ENCODE data around the gene MPP3. TPM values are rescaled to one million over a fixed set of nuclear protein-coding genes. Genes with fewer than 3 reads are reported as not detected.

MPP3 gene
- total and polyA plus RNA-seq, 2 of the 4 experiments (the other 2 are of a cell fraction): 5.7 to 11.9 TPM

DNA sequence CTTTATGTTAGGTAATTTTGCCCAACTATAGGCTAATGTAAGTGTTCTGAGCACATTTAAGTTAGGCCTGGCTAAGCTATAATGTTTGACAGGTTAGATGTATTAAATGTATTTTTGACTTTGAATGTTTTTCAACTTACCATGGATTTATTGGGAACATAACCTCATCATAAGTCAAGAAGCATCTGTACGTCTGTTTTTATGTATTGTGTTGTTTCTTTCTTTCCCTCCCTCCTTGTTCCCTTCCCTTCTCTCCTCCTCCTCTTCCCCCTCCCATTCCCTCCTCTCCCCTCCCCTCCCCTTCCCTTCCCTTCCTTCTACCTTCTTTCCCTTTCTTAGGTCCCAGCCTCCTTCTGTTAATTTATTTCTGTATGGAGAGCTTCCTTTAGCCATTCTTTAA is 43.5 kb downstream of the MPP3 start:
- Histone ChIP-seq H3K27ac (ENCODE audit: insufficient read depth, low read length) (no peak overlapping the region), H3K4me2 (ENCODE audit: low read depth, low read length) (no peak overlapping the region), H2BK120ac (ENCODE audit: low read depth, low read length) (no peak overlapping the region), H4K5ac (ENCODE audit: low read depth, low read length) (no peak overlapping the region), H3K4ac (ENCODE audit: low read depth, low read length) (no peak overlapping the region), H2BK5ac (ENCODE audit: low read depth, low read length, poor library complexity, severe bottlenecking) (no peak overlapping the region), H3K9me1 (ENCODE audit: insufficient read depth, low read length) (peaks cover 4% of the 10 kb centered on the region), H3K18ac (ENCODE audit: low read depth, low read length) (no peak overlapping the region), H3K23ac (ENCODE audit: low read depth, low read length) (no peak overlapping the region), H3K14ac (replicated peaks; ENCODE audit: low read depth, low read length) (no peak overlapping the region), H3K79me1 (ENCODE audit: low read depth in 1 of 2, low read length in 2 of 2) (no peaks in the 10 kb centered on the region), H3K36me3 (ENCODE audit: control insufficient read depth, insufficient read depth, low read length) (no peaks in the 10 kb centered on the region), H3K9me3 (ENCODE audit: control insufficient read depth, insufficient read depth, low read length) (no peaks in the 10 kb centered on the region), H4K20me1 (ENCODE audit: insufficient read depth, low read length) (no peaks in the 10 kb centered on the region; the same call in 1 of the 2 replicates), H4K91ac (ENCODE audit: insufficient read depth, low read depth, low read length) (no peak overlapping the region), H2AK5ac (ENCODE audit: low read depth, low read length) (no peak overlapping the region), H3K27me3 (ENCODE audit: control insufficient read depth, insufficient read depth, low read length) (no peaks in the 10 kb centered on the region), H2AFZ (replicated peaks; ENCODE audit: low read length, poor library complexity) (no peak overlapping the region), H3K4me1 (ENCODE audit: control insufficient read depth, insufficient read depth, low read length) (peaks cover 2% of the 10 kb centered on the region), H2BK15ac (ENCODE audit: low read depth, low read length) (no peak overlapping the region), H3K9ac (ENCODE audit: low read depth, low read length) (no peak overlapping the region), H3K56ac (ENCODE audit: extremely low read depth, insufficient read depth, low read length) (no peak overlapping the region), H2AK9ac (replicated peaks; ENCODE audit: low read depth, low read length, poor library complexity) (no peak overlapping the region), H3K4me3 (ENCODE audit: insufficient read depth, low read depth, low read length) (no peak overlapping the region), H4K8ac (ENCODE audit: low read depth in 2 of 2, low read length in 2 of 2) (no peak overlapping the region), H2BK20ac (ENCODE audit: low read depth, low read length) (no peak overlapping the region)
- in situ Hi-C loops (cut with MboI; ENCODE audit: low sequenced_read_pairs) (no loop called here), intact Hi-C loops (cut with micrococcal nuclease) (no loop called here), dilution Hi-C loops (cut with HindIII; ENCODE audit: low sequenced_read_pairs, unreplicated experiment) (no loop called here)
- BruUV-seq (replicated peaks): no TSS peak
- CTCF ChIA-PET: no interaction called here
- DNase-seq (no peak), ATAC-seq (ENCODE audit: low read depth) (no peak)
- WGBS, 2 experiments (ENCODE audit: extremely low coverage in 2 of 2, insufficient read length in 1 of 2): no CpG with 5 or more reads among the region's 1 CpG
- POLR2A ChIA-PET (ENCODE audit: unreplicated experiment): interaction anchor here (0.6 kb wide), 1 partner anchor 11 kb away, joined by 3 read pairs; no protein-coding TSS in a partner anchor
- TF ChIP-seq MAZ (IDR thresholded peaks at IDR 0.05; ENCODE audit: borderline replicate concordance, low read depth, low read length): no peak
